Activated naive CD4-positive, alpha-beta T cell treated with anti-CD3 and anti-CD28 coated beads for 36 hours (primary cell): ENCODE measurements around the gene CFAP46. TPM values are rescaled to one million over a fixed set of nuclear protein-coding genes. Genes with fewer than 3 reads are reported as not detected.
"Not testable (repeated sequence)": the region's sequence is repeated elsewhere in the genome, so short reads cannot be mapped to it uniquely, and the experiment has no call there.

Experiments used
- CTCF ChIA-PET: fragments of 350-600 bp; sonication (Branson Sonifier 250); formaldehyde crosslinking; loops from one replicate; lab custom pipeline; 2021; ENCODE audit warnings: antibody characterized with exemption; lab: Charles Lee
- DNase-seq: peaks from one replicate; pipeline ENCODE4 v3.0.0-alpha.2; 2020
- H3K27ac Mint-ChIP-seq: one replicate; pipeline ENCODE4 v1.8.0; 2021; ENCODE audit warnings: mild to moderate bottlenecking, mixed read lengths
- H3K27me3 Mint-ChIP-seq: one replicate; pipeline ENCODE4 v1.8.0; 2021; ENCODE audit warnings: low read depth, mixed read lengths
- H3K36me3 Mint-ChIP-seq: one replicate; pipeline ENCODE4 v1.8.0; 2021; ENCODE audit warnings: low read depth, mixed read lengths
- H3K4me1 Mint-ChIP-seq: one replicate; pipeline ENCODE4 v1.8.0; 2021; ENCODE audit warnings: low read depth, mixed read lengths
- H3K4me3 Mint-ChIP-seq: one replicate; pipeline ENCODE4 v1.8.0; 2021; ENCODE audit warnings: mild to moderate bottlenecking, moderate library complexity, mixed read lengths
- H3K9me3 Mint-ChIP-seq: one replicate; pipeline ENCODE4 v1.8.0; 2021; ENCODE audit warnings: mixed read lengths
- intact Hi-C: fragments of 100-400 bp; cut with micrococcal nuclease; formaldehyde crosslinking; loops from one replicate; pipeline ENCODE4 v1.15.1; 2023
- total RNA-seq, 2 experiments: library from RNA; stranded (reverse); gene quantifications; one replicate each; pipeline ENCODE4 v1.2.3, GENCODE V29; 2021

Gene CFAP46
- total RNA-seq, 2 experiments from 2014 or later = not detected

- CTCF ChIA-PET = no interaction called here
- Mint-ChIP-seq H3K4me1 (no peaks in the 10 kb centered on the region), H3K4me3 (no peak overlapping the region), H3K36me3 (peaks cover 28% of the 10 kb centered on the region), H3K9me3 (no peaks in the 10 kb centered on the region), H3K27ac (no peak overlapping the region), H3K27me3 (peaks cover 8% of the 10 kb centered on the region)
- no peak for DNase-seq
- intact Hi-C loops = no loop called here
These were observed 162.6 kb downstream of the CFAP46 start for GRCh38 chr10:132779549-132780294.

GRCh38 chr10:132777441-132777840 is 164.9 kb downstream of the CFAP46 start:
- DNase-seq = no peak
- Mint-ChIP-seq H3K27me3 (no peaks in the 10 kb centered on the region), H3K9me3 (no peaks in the 10 kb centered on the region), H3K4me3 (no peak overlapping the region), H3K36me3 (peaks cover 24% of the 10 kb centered on the region), H3K27ac (no peak overlapping the region), H3K4me1 (no peaks in the 10 kb centered on the region)
- CTCF ChIA-PET = no interaction called here
- intact Hi-C loops = no loop called here

- intact Hi-C loops = no loop called here
- CTCF ChIA-PET = no interaction called here
- no peak overlapping the region for H3K27ac Mint-ChIP-seq
- H3K4me3 Mint-ChIP-seq = no peak overlapping the region
- H3K4me1 Mint-ChIP-seq = no peaks in the 10 kb centered on the region
- H3K36me3 Mint-ChIP-seq = peaks cover 20% of the 10 kb centered on the region
- DNase-seq = no peak
- no peaks in the 10 kb centered on the region for H3K27me3 Mint-ChIP-seq
- no peaks in the 10 kb centered on the region for H3K9me3 Mint-ChIP-seq
These were observed 165.5 kb downstream of the CFAP46 start for GRCh38 chr10:132776821-132777220.

GRCh38 chr10:132776186-132776585 is 166.2 kb downstream of the CFAP46 start:
- no peaks in the 10 kb centered on the region for H3K9me3 Mint-ChIP-seq
- H3K27ac Mint-ChIP-seq = no peak overlapping the region
- H3K36me3 Mint-ChIP-seq = peaks cover 18% of the 10 kb centered on the region
- no peak overlapping the region for H3K4me3 Mint-ChIP-seq
- H3K27me3 Mint-ChIP-seq = no peaks in the 10 kb centered on the region
- DNase-seq = no peak
- H3K4me1 Mint-ChIP-seq = no peaks in the 10 kb centered on the region
- intact Hi-C loops = no loop called here
- CTCF ChIA-PET = interaction anchor here (0.6 kb wide), 1 partner anchor 9 kb away, joined by 3 read pairs; no protein-coding TSS in a partner anchor

GRCh38 chr10:132774902-132775863 is 167.2 kb downstream of the CFAP46 start:
- Mint-ChIP-seq H3K4me3 (no peak overlapping the region), H3K4me1 (no peaks in the 10 kb centered on the region), H3K27ac (no peak overlapping the region), H3K27me3 (no peaks in the 10 kb centered on the region), H3K36me3 (peaks cover 14% of the 10 kb centered on the region), H3K9me3 (no peaks in the 10 kb centered on the region)
- CTCF ChIA-PET = no interaction called here
- no peak for DNase-seq
- intact Hi-C loops = no loop called here

GRCh38 chr10:132774181-132774901 is 168.0 kb downstream of the CFAP46 start:
- Mint-ChIP-seq H3K27ac (no peak overlapping the region), H3K27me3 (no peaks in the 10 kb centered on the region)
- CTCF ChIA-PET = no interaction called here

GRCh38 chr10:132772816-132773215 is 169.6 kb downstream of the CFAP46 start:
- intact Hi-C loops, DNase-seq, H3K4me3 Mint-ChIP-seq, CTCF ChIA-PET, H3K4me1 Mint-ChIP-seq, H3K27me3 Mint-ChIP-seq, H3K9me3 Mint-ChIP-seq, H3K27ac Mint-ChIP-seq: not testable (repeated sequence)
- H3K36me3 Mint-ChIP-seq = peaks cover 11% of the 10 kb centered on the region

More at GRCh38 chr10:132774181-132774901, 168.0 kb downstream of the CFAP46 start:
- no peaks in the 10 kb centered on the region for H3K4me1 Mint-ChIP-seq
- no peak overlapping the region for H3K4me3 Mint-ChIP-seq
- intact Hi-C loops = no loop called here
- H3K36me3 Mint-ChIP-seq = peaks cover 13% of the 10 kb centered on the region
- no peaks in the 10 kb centered on the region for H3K9me3 Mint-ChIP-seq
- DNase-seq = no peak

GRCh38 chr10:132770061-132771021 is 172.0 kb downstream of the CFAP46 start:
- H3K4me1 Mint-ChIP-seq = no peaks in the 10 kb centered on the region
- H3K36me3 Mint-ChIP-seq = peaks cover 14% of the 10 kb centered on the region
- no peak overlapping the region for H3K4me3 Mint-ChIP-seq
- intact Hi-C loops = no loop called here
- DNase-seq = no peak
- H3K27ac Mint-ChIP-seq = no peak overlapping the region
- H3K9me3 Mint-ChIP-seq = no peaks in the 10 kb centered on the region
- H3K27me3 Mint-ChIP-seq = no peaks in the 10 kb centered on the region
- CTCF ChIA-PET = no interaction called here

GRCh38 chr10:132768346-132769248 is 173.8 kb downstream of the CFAP46 start:
- CTCF ChIA-PET = no interaction called here

GRCh38 chr10:132766291-132766690 is 176.1 kb downstream of the CFAP46 start:
- intact Hi-C loops = no loop called here
- Mint-ChIP-seq H3K27ac (no peak overlapping the region), H3K27me3 (no peaks in the 10 kb centered on the region), H3K4me3 (no peak overlapping the region), H3K9me3 (no peaks in the 10 kb centered on the region), H3K36me3 (peaks cover 7% of the 10 kb centered on the region), H3K4me1 (peaks cover 12% of the 10 kb centered on the region)
- CTCF ChIA-PET = no interaction called here
- DNase-seq = no peak

More at GRCh38 chr10:132768346-132769248, 173.8 kb downstream of the CFAP46 start:
- Mint-ChIP-seq H3K27me3 (no peaks in the 10 kb centered on the region), H3K9me3 (no peaks in the 10 kb centered on the region), H3K36me3 (peaks cover 12% of the 10 kb centered on the region), H3K27ac (no peak overlapping the region), H3K4me3 (no peak overlapping the region), H3K4me1 (no peaks in the 10 kb centered on the region)
- intact Hi-C loops = no loop called here
- no peak for DNase-seq

GRCh38 chr10:132765435-132765834 is 176.9 kb downstream of the CFAP46 start:
- peaks cover 19% of the 10 kb centered on the region for H3K4me1 Mint-ChIP-seq

More at GRCh38 chr10:132765435-132765834, 176.9 kb downstream of the CFAP46 start:
- no peak for DNase-seq
- H3K27ac Mint-ChIP-seq = no peak overlapping the region
- CTCF ChIA-PET = no interaction called here
- H3K36me3 Mint-ChIP-seq = peaks cover 6% of the 10 kb centered on the region
- no peaks in the 10 kb centered on the region for H3K9me3 Mint-ChIP-seq
- intact Hi-C loops = no loop called here
- H3K27me3 Mint-ChIP-seq = no peaks in the 10 kb centered on the region
- no peak overlapping the region for H3K4me3 Mint-ChIP-seq
